Upper lobe of left lung (tissue), 4 donors: Measurements from ENCODE around the gene ENTPD6.

Experiments used
- CTCF ChIP-seq, 6 experiments: fragments of 450-650 bp in 4 of 6; fragments of 200-600 bp in 2 of 6; sonication (generic) in 2 of 6; IDR thresholded peaks; one replicate each; pipeline ENCODE4 v1.5.1; 2016 to 2019; ENCODE audit warnings: antibody characterized with exemption in 6 of 6
- EP300 ChIP-seq, 4 donors: sonication (generic); formaldehyde crosslinking; IDR thresholded peaks; one replicate each; pipeline ENCODE4 v1.5.1; 2017; ENCODE audit warnings: antibody characterized with exemption in 4 of 4, control low read depth in 2 of 4
- POLR2A ChIP-seq, 4 donors: fragments of 450-650 bp; IDR thresholded peaks; one replicate each; pipeline ENCODE4 v1.5.1; 2016 to 2017; ENCODE audit warnings: antibody characterized with exemption in 4 of 4, mild to moderate bottlenecking in 2 of 4

GRCh38 chr20:25215521-25215920 is 20.0 kb downstream of the ENTPD6 start:
- TF ChIP-seq CTCF (IDR thresholded peaks at IDR 0.05) (no peak), EP300 (IDR thresholded peaks at IDR 0.05) (no peak), POLR2A (IDR thresholded peaks at IDR 0.05) (no peak)
